Measurements from ENCODE around the gene PITPNB.

Gene PITPNB

DNA sequence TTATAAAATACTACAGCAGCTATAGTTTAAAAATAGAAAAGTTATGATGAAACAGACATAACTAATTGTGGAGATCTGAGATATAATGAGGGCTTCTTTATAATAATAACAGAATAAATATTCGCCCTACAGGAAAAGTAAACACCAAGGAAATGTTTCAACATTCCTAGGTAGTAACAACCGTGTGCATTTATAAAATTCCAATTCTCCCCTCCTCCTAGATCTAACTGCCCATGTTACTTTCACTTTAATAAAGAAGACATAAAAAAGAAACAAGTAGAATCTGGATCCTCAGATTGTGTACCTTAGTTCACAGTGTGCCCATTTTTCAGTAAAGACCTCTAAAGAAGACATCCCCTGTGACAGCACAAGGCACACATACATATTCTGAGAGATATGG is 59.7 kb downstream of the PITPNB start:
- no peak for DNase-seq (ENCODE audit: low read depth)

DNA sequence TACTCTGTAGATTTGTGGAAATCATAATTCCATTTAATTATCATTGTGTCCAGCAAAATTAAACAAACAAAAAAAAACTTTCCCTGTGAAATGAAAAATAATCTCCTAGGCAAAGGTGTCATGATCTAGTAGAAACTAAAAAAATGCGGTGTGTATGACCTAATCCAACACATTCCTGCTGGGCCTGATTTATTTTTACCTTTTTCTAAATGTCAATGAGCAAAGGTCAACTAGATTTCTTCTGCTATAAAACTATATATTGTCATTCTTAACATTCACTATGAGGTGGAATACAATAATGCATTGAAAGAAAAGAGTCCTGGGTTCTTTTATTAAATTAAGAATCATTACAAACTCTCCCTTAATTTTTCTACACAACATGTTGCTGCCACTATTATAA is 60.4 kb downstream of the PITPNB start:
- no peak for DNase-seq (ENCODE audit: low read depth)

DNA sequence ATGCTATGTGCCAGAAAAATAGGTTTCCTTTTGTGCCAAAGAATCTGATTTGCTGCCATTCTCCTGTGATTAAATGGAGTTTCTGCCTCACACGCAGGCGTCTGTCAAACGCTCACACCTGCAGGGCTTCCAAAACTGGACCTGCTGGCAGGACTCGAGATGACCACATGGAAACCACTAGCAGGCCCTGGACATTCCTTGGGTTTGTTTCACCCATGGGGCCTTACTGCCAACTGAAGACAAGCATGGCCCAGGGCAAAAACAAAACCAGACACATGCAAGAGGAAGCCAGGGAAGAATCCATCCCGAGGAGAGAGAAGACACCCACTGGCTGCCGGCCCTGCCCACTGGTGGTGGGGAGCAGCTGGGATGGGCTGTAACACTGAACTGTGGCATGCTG is 61.6 kb downstream of the PITPNB start:
- DNase-seq (ENCODE audit: low read depth), result no peak

DNA sequence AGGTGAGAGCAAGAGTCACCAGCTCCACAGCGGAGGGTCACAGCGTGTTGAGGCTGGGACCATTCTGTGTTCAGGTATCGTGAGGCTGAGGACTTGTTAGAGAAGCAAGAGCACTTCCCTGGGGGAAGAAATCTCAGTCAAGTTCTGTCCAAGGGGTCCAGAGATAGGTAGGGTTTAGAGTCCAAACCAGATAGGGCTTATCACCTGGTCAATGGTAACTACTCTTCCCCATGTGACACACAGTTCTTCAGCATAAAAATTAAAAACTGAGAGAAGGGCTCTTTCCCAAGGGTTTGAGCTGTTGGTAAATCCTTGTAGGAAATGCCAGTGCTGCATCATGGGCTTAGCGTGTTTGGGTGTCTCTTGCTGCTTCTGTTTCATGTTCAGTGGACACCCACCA is 62.7 kb downstream of the PITPNB start:
- no peak for DNase-seq (ENCODE audit: low read depth)

DNA sequence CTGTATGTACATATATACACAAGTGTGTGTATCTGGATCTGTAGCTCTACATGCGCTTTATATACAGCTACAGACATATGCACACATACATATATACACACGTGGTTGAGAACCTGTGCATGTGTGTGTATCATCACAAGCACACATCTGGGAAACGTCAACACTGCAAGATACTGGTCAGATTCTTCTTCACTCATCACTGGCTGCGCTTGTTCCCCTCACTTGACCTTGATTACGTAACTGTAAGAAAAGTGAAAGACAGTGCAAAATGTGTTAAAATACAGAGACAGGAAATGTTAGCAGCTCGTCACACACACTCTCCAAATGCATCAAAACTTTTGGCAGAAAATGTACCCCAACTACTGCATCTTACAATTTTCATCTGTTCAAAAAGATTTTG is 65.6 kb downstream of the PITPNB start:
- no peak for DNase-seq (ENCODE audit: low read depth)

DNA sequence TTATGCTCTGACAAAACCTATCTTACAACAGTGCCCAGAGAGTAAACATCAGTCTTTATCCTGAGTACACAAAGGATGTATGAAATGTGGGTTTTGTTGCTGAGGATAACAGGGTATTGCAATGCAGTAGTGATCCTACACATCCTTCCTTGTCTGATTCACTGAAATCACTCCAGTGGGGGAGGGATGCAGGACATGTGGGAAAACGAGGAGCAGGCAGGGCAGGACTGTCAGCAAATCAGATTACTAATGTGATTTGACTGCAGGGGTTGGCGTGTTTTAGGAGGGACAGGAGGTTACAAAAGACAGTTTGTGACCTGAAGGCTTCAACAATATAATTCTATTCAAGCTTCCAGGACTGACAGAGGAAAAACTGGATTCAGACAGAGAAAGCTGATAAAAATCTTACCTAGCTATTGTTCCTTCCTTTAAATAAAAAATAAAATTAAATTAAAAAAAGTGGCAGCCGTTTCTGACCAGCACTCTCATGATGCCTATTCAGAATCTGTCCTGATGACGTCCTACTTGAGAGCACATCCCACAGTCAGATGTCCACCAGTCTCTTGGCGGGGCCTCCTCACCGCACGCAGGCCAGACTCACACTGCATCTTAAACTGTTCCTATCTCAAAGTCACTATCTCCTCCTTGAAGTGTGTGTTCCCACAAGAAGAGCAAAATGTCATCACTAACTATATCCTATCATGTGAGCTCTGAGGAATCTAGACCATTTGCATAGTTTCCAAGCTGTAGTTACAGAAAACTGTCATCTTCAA is 66.9 kb downstream of the PITPNB start:
- no peak for DNase-seq (ENCODE audit: low read depth)

DNA sequence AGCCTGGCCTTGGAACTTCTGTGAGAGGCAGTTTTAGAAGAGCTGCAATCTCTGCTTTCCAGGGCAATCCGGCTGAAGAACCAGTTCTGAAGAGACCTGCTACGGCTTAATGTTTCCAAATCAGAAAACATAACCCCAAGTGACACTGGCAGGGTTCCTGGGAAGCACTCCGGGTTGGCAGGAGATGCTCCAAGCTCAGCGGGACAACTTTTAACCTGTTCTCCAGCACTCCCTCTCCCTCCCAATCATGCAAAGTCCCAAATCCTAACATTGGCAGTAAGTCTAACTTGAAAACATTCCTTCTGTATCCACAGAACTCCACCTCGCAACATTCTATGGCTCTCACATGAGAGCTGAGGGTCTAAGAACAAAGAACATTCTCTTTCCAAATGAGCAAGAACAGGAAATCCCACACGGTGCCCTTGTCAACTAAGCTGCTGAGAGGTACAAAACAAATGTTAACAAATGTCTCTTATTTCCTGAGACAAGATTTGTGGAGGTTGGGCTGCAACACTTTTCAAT is 69.0 kb downstream of the PITPNB start:
- no peak for DNase-seq (ENCODE audit: low read depth)

DNA sequence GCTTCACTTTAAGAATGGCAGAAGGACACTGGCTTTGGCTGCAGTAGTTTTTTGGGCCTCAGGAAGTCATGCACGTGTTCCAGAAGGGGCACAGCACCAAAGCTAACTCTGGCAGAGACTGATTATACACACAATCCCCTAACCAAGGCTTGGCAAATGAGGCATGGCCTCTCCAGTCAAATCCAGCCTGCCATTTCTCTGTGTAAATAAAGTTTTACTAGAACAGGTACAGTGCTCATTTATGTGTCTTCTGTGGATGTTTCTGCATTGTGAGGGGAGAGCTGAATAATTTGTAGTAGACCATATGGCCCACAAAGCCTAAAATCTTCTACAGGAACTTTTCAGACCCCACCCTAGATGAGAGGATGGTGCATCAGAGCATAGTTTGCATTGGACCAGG is 71.1 kb downstream of the PITPNB start:
- no peak for DNase-seq (ENCODE audit: low read depth)

DNA sequence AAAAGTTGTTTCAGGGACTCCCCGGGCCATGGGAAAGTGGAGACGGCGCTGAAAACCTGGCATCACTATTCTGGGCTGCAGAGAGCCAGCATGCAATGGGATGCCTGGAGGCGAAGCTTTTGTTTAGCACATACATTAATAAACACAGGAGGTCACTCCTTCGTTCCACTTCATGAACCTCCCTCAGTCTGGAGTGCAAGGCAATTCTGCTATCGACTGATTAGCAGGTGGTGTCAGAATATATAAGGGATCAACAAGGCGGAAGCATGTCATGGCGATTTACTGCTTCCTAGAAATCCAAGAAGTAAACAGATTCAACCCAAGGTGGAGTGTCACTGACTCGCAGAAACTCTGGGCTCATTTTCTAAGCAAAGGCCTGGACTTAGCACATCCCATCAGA is 72.1 kb downstream of the PITPNB start:
- DNase-seq (ENCODE audit: low read depth), result no peak

DNA sequence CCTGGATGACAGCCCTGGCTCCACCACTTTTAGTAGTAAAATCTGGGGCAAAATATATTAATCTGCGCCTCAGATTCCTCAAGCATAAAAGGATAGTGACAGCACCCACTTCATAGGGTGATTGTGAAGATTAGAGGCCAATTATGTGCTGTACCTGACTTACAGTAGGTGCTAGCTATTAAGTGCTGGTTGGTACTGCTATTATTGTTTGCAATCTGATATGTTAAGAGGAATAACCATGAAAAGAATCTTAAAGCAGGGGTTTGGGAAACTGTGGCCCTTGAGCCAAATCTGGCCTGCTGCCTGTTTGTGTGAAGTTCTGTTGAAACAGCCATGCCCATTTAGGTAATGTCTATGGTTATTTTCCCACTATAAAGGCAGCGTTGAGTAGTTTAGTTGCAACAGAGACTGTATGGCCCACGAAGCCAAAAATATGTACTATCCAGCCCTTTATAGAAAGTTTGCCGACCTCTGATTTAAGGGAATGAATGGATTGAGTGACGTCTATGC is 72.8 kb downstream of the PITPNB start:
- DNase-seq (ENCODE audit: low read depth), result no peak

DNA sequence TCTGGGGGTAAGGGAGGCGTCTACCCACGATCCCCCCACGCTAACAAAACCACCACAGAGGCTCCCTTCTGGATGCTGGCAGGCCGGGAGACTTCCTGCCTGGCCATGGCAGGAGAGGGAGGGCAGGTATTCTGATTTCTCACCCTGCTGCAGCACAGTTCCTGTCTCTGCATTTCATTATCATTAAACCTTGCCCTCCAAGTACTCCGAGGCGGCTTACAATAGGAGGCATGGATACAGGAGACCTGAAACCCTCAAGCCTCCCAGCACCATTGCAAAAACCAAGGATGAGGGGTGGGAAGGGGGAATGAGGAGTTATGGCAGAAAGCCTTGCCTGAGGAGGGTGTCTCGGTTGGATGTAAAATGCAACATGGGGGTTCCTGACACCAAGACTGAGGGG is 73.4 kb downstream of the PITPNB start:
- no peak for DNase-seq (ENCODE audit: low read depth)

DNA sequence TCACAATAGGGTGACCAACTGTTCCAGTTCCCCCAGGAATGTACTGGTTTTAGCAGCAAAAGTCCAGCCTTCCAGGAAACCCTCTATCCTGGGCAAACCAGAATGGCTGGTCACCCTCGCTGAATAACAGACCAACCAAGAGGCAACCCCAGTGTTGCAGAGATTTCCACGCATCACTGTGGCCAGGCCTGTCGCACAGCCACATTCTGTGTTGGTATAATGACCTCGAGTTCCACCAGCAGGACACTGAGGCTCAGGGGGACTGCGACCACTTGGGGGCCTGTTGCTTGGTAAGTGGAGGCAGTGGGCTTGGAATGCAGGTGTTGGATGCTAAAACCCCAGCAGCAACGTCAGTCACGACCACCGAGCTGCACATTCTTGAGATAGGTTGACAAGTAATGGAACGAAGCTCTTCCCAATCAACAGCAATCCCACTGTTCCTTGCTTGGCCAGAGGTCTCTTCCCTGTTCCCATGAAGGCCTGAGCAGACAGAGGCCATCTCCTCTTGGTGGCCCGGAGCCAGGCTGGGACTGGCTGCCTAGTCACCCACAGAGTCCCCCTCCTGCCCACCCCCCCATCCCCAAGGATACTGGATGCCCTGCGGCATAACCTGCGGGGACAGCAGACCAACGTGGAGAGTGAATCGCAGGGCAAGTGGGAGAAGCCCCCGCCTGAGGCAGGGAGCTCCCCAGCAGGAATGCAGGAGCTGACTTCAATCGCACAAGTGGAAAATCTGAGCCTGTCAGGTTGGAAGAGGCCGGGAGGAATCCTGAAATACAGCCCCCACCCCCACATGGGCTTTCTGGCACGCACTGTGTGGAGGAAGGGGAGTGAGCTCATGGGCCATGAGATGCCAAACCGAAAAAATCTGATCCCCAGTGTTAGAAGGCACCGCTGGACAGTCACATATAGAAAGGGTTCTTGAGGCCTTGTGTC is 74.1 kb downstream of the PITPNB start:
- no peak for DNase-seq (ENCODE audit: low read depth)

DNA sequence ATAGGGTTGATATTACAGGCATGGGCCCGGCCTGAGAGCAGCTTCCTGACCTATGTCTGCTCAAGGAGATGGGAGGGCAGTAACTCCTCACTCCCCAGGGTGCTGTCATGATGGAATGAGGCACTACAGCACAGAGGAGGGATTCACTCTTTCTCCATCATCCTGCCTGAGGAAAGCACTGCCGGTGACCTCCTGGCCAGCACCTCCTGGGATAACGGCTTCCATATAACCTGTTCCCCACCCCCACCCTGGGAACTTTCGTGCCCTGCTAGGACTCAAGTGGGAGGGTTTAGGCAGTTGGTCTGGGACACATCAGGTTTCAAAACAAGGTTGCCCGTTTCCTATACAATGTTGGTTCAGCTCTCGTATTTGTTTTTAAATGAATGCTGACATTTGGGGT is 74.8 kb downstream of the PITPNB start:
- DNase-seq (ENCODE audit: low read depth), result no peak

DNA sequence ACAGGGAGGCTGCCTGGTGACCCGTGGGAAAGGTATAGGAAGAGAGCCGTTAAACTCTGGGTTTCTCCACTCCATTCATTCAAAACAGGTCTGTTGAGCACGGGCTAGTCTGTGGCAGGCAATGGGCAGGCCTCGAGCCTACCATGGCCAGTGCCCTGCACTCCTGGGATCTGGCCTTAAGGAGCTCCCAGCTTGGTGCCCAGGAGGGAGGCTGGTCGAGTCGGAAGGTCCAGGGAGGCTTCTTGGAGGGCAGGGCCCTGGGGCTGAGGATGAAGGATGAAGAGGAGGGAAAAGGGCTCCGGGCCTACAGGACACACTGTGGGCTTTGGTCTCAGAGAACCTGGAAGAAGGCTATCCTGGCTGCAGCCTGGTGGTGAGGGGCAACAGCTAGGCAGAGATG is 75.6 kb downstream of the PITPNB start:
- DNase-seq (ENCODE audit: low read depth), result no peak

DNA sequence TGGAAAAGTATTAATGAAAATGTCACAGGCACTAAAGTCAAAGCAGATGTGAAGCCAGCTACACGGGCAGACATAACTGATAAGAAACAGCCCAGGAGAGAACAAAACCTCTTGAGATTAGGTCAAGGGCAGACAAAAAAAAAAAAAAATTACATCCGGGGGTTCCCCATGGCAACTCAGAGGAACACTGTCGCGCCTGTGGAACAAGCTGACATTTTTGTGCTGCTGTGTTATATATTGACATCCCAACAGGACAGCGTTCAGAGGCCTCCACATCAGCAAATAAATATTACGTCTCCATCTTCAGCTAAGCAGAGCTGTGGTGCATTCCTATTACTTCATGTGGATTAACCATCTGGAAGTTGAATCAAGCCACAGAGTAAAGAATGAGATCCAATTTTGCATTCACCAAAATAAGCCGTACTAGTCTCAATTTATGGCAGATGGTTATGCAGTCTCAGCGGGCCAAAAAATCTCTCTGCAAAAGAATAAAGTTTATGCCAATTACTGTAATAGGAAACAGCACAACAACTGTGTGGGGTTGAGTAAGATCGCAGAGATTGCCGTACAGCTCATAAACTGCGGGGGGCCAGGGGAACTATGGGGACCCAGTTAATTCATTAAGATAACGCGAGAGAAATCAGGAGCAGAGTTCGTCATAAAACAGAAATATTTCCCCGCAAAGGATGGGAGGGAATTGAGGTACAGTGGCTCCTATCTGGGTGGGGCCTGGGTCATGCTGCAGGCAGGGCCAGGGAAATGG is 76.2 kb downstream of the PITPNB start:
- no peak for DNase-seq (ENCODE audit: low read depth)

DNA sequence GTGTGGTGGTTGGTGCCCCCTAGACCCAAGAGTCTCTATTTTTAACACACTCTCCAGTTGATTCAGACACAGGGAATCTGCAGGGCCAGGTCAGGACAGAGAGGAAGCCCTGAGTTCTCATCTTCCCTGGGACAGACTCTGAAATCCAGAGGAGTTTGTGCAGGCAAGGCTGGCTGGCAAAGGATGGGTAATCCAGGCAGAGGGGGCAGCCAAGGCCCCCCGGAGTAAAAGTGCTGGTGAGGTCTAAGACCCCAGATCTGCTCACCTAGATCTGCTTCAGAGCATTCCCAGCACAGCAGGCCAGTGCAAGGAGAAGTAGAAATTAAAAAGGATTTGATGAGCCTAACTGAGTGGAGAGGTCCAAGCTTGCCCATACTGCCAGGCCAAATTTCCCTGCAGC is 76.9 kb downstream of the PITPNB start:
- no peak for DNase-seq (ENCODE audit: low read depth)

DNA sequence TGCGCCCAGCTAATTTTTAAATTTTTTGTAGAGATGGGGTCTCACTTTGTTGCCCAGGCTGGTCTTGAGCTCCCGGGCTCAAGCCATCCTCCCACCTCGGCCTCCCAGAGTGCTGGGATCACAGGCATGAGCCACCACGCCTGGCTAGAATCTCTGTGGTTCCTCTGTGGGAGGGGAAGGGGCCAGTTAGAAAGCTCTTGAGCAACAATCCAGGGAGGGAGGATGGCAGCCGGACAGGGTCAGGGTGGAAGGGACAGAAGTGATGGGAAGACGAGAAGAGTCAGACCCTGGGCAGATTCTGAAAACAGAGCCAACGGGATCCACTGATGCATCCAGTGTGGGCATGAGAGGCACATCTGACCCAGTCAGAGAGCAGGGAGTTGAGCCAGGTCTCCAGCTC is 78.6 kb downstream of the PITPNB start:
- DNase-seq (ENCODE audit: low read depth), result no peak

DNA sequence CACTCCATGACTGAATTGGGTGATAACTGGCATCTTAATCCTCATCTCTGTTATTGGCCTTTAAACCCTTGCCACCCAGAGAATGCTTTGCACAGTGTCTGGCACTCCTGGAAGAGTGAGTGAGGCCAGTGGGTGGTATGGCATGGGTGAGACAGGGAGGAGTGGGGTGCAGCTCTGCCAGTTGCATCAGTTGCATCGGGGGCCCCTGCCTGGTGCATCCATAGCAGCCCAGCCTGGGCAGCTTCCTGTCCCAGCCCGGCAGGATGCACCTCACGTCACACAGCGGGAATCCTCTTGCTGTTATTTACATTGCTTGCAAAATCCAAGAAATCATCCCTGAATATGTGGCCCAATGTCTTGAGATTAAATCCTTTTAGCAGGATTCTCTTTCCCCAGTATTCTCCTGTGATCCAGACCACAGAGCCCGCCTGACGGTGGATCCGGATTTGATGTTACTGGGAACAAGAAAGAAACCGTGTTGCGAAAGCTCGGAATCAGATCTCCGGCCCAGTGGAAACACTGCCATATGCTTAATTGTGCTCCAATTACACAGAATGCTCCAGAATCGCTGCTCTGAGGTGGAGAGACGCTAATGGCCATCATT is 79.9 kb downstream of the PITPNB start:
- DNase-seq (ENCODE audit: low read depth), result no peak

DNA sequence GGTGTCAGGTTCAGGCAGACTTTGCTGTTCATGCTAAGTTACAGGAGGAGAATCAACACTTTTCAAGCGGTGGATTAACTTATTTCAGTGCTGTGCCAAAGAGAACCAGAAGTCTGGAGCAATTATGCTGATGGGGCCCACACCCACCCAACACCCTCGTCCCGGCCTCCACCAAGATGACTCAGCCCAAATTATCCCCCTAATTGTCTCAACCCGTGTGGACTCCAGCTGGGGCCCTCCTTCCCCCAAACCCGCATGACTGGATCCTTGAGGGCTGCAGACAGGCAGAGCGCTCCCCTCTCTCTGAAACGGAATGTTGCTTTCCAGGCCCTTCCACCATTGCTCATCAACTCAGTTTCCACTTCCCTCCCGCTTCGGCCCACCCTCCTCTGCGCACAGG is 82.9 kb downstream of the PITPNB start:
- no peak for DNase-seq (ENCODE audit: low read depth)

DNA sequence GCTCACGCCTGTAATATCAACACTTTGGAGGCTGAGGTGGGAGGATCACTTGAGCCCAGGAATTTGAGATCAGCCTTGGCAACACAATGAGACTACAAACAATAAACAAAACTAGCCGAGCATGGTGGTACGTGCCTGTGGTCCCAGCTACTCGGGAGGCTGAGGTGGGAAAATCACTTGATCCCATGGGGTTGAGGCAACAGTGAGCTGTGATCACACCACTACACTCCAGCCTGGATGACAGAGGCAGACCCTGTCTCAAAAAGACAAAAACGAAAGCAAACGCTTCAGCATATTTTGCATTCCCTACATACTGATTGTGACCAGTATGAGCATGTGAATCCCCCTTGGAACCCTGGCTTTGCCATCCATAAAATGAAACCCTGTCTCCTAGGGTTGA is 83.6 kb downstream of the PITPNB start:
- no peak for DNase-seq (ENCODE audit: low read depth)

DNA sequence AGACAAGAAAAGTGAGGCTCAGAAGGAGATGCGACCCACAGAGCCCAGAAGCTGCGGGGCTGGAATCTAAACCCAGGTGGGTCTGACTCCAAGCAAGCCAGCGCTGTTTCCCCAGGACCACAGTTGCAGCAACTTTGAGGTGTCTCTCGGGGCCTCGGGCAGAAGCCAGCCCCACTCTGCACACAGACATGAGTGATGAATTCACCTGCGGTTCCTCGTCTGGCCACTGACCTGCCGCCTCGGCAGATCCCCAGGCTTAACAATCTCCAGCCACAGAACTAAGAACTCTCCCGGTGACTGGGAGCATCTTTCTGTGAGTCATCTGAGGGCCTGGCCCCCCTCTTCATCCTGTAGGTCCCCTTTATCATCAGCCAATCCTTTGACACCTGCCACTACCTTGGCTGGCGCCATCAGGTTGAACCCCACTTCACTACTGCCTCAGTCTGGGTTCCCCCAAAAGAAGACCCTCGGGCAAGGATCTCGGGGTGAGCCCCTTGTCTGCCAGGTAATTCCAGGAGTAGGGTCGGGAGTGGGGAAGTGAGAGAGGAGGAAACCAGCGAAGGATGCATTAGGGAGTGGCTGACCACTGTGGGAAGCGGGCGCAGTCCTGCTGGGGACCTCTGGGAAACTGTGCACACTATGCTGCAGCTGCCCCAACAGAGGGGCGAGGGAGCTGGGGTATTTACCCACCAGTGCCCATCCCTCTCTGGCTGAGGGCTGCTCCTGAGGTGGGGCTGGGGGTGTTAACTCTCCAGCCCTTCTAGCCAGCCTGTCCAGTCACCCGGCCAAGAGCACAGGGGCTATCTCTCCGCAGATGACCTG is 84.5 kb downstream of the PITPNB start:
- DNase-seq (ENCODE audit: low read depth), result no peak
